ENCODE measurements around the gene DNAJC15. TPM values are rescaled to one million over a fixed set of nuclear protein-coding genes. Genes with fewer than 3 reads are reported as not detected.

The DNAJC15 gene
- total and polyA plus RNA-seq, 2 donors (not counting 1 experiment from before 2014, with no cell fraction given) = 18.5 to 34.6 TPM

DNA sequence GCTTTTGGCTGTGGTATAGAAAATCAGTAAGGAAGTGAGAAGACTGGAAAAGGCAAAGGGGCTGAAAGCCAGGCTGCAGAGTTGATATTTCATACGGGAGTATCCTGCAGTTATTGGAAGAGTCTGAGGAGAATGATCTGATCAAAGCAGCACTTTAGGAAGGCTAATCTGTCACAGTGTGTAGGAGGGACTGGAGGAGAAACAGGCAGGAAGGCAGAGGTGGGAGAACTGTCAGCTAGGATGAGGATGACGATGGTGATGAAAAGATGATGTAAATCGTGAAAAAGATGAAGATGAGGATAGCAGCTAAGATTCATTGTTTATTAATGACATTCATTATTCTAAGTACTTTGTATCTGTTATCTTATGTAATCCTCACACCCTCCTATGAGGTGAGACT lies 123.0 kb downstream of the DNAJC15 start:
- H3K9me3 ChIP-seq (ENCODE audit: control insufficient read depth, insufficient read depth, low read depth, low read length) = no peaks in the 10 kb centered on the region
- no peak for DNase-seq (ENCODE audit: low read depth in 2 of 2)
- no peaks in the 10 kb centered on the region for H3K4me1 ChIP-seq (ENCODE audit: control insufficient read depth, extremely low read depth, insufficient read depth, low read length)
- H3K4me2 ChIP-seq (ENCODE audit: extremely low read depth, insufficient read depth, low read length) = no peak overlapping the region
- no peak overlapping the region for H3K27ac ChIP-seq (ENCODE audit: insufficient read depth, low read length)
- no peak for TF ChIP-seq EZH2 (IDR thresholded peaks at IDR 0.05; ENCODE audit: low read length, missing control alignments)
- TF ChIP-seq, protein P1, sequence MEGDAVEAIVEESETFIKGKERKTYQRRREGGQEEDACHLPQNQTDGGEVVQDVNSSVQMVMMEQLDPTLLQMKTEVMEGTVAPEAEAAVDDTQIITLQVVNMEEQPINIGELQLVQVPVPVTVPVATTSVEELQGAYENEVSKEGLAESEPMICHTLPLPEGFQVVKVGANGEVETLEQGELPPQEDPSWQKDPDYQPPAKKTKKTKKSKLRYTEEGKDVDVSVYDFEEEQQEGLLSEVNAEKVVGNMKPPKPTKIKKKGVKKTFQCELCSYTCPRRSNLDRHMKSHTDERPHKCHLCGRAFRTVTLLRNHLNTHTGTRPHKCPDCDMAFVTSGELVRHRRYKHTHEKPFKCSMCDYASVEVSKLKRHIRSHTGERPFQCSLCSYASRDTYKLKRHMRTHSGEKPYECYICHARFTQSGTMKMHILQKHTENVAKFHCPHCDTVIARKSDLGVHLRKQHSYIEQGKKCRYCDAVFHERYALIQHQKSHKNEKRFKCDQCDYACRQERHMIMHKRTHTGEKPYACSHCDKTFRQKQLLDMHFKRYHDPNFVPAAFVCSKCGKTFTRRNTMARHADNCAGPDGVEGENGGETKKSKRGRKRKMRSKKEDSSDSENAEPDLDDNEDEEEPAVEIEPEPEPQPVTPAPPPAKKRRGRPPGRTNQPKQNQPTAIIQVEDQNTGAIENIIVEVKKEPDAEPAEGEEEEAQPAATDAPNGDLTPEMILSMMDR (conservative IDR thresholded peaks at IDR 0.05 in 1 of 2, IDR thresholded peaks at IDR 0.05 in 1 of 2; ENCODE audit: low read depth in 1 of 2, low read length in 2 of 2) = no peak
- H3K36me3 ChIP-seq (ENCODE audit: control insufficient read depth, insufficient read depth, low read length) = no peaks in the 10 kb centered on the region
- no peak overlapping the region for H2AFZ ChIP-seq (ENCODE audit: low read length)
- H3K79me2 ChIP-seq (ENCODE audit: control insufficient read depth, insufficient read depth, low read length) = no peaks in the 10 kb centered on the region
- H3K9ac ChIP-seq (ENCODE audit: insufficient read depth, low read length) = no peak overlapping the region
- H3K27me3 ChIP-seq (ENCODE audit: control insufficient read depth, insufficient read depth, low read length) = peaks cover 14% of the 10 kb centered on the region
- no peaks in the 10 kb centered on the region for H4K20me1 ChIP-seq (ENCODE audit: control insufficient read depth, extremely low read depth, insufficient read depth, low read length)
- H3K4me3 ChIP-seq (replicated peaks in 1 of 4; ENCODE audit: control extremely low read depth in 1 of 4, insufficient read depth in 1 of 4, low read depth in 3 of 4, low read length in 4 of 4) = no peak overlapping the region

DNA sequence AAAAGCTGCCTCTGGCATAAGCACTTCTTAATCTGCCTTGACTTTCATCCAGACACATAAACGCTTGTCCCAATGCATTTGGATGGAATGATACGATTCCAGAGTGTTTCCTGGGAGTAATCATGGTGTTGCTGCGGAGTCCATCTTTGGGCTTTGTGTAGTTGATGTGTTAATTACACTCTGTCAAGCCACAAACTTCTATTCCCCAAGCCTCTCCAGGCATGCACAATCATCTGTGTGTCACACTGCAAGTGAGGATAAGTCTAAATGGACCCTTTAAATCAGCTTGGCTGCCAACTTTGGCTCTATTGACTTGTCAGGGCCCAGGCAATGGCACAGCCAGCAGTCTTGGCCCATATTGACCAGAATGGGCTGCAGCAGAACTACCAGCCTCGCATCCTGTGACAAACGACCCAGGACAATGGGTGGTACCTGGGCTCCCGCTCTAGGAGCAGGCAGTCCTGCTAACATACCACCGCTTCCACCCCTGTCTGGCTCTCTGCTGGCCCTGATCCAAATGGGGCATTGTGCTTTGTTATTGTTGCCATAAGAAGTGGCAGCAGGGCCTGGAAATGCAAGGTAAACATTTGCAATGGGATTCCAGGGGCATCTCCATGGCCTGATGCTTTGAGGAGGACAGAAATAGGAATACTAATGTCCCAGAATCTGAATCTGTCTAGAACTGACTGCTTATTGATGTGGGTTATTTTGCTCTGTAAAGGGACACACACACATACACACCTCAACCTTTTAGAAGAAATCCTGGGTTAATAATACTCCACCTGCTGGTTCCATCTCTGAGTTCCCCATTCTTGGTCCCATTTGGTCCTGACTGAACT lies 127.2 kb downstream of the DNAJC15 start:
- H2AFZ ChIP-seq (ENCODE audit: low read length) = no peak overlapping the region
- H3K4me1 ChIP-seq (ENCODE audit: control insufficient read depth, extremely low read depth, insufficient read depth, low read length) = no peaks in the 10 kb centered on the region
- no peak for DNase-seq (ENCODE audit: low read depth in 2 of 2)
- no peaks in the 10 kb centered on the region for H4K20me1 ChIP-seq (ENCODE audit: control insufficient read depth, extremely low read depth, insufficient read depth, low read length)
- no peak overlapping the region for H3K4me3 ChIP-seq (replicated peaks in 1 of 4; ENCODE audit: control extremely low read depth in 1 of 4, insufficient read depth in 1 of 4, low read depth in 3 of 4, low read length in 4 of 4)
- no peak overlapping the region for H3K27ac ChIP-seq (ENCODE audit: insufficient read depth, low read length)
- no peaks in the 10 kb centered on the region for H3K9me3 ChIP-seq (ENCODE audit: control insufficient read depth, insufficient read depth, low read depth, low read length)
- no peak overlapping the region for H3K9ac ChIP-seq (ENCODE audit: insufficient read depth, low read length)
- H3K4me2 ChIP-seq (ENCODE audit: extremely low read depth, insufficient read depth, low read length) = no peak overlapping the region
- H3K27me3 ChIP-seq (ENCODE audit: control insufficient read depth, insufficient read depth, low read length) = peaks cover 10% of the 10 kb centered on the region
- H3K36me3 ChIP-seq (ENCODE audit: control insufficient read depth, insufficient read depth, low read length) = no peaks in the 10 kb centered on the region
- no peak for TF ChIP-seq EZH2 (IDR thresholded peaks at IDR 0.05; ENCODE audit: low read length, missing control alignments)
- TF ChIP-seq, protein P1 (conservative IDR thresholded peaks at IDR 0.05 in 1 of 2, IDR thresholded peaks at IDR 0.05 in 1 of 2; ENCODE audit: low read depth in 1 of 2, low read length in 2 of 2) = no peak
- H3K79me2 ChIP-seq (ENCODE audit: control insufficient read depth, insufficient read depth, low read length) = no peaks in the 10 kb centered on the region

DNA sequence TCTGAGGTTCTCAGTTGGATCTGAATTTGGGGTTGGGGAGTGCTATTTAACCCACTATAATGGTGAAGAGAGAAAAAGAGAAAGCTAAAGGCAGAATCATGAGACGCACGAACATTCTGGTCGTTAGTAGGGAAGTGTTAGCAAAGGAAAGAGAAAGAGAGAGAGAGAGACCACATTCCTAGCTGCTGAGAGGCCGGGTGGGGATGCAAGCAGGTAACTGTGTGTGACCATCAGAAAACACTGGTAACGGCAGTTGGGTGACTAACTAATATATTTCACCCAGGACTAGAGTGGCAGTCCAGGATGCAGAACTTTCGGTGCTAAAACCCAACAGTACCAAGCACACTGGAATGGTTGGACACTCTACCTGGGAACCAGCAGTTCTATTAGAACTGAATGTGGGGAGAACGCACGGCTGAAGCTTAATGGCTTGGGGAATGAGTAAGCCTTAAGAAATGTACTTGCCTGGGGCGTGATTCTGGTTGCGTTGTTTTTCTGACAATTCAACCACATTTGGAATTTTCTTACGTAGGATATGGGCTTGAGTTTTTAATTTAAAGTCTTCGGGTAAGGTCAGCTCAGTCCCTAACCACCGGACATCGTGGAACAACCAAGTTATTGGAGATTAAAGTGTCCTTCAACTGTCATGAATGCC lies 130.2 kb downstream of the DNAJC15 start:
- Histone ChIP-seq H2AFZ (ENCODE audit: low read length) (no peak overlapping the region), H3K9me3 (ENCODE audit: control insufficient read depth, insufficient read depth, low read depth, low read length) (no peaks in the 10 kb centered on the region), H3K27ac (ENCODE audit: insufficient read depth, low read length) (no peak overlapping the region), H3K27me3 (ENCODE audit: control insufficient read depth, insufficient read depth, low read length) (no peaks in the 10 kb centered on the region), H3K9ac (ENCODE audit: insufficient read depth, low read length) (no peak overlapping the region), H3K4me2 (ENCODE audit: extremely low read depth, insufficient read depth, low read length) (no peak overlapping the region), H4K20me1 (ENCODE audit: control insufficient read depth, extremely low read depth, insufficient read depth, low read length) (no peaks in the 10 kb centered on the region), H3K4me3 (replicated peaks in 1 of 4; ENCODE audit: control extremely low read depth in 1 of 4, insufficient read depth in 1 of 4, low read depth in 3 of 4, low read length in 4 of 4) (no peak overlapping the region), H3K36me3 (ENCODE audit: control insufficient read depth, insufficient read depth, low read length) (no peaks in the 10 kb centered on the region), H3K79me2 (ENCODE audit: control insufficient read depth, insufficient read depth, low read length) (no peaks in the 10 kb centered on the region), H3K4me1 (ENCODE audit: control insufficient read depth, extremely low read depth, insufficient read depth, low read length) (no peaks in the 10 kb centered on the region)
- DNase-seq (ENCODE audit: low read depth in 2 of 2) = peak; percentile 79 to 95
- TF ChIP-seq, protein P1 (conservative IDR thresholded peaks at IDR 0.05 in 1 of 2, IDR thresholded peaks at IDR 0.05 in 1 of 2; ENCODE audit: low read depth in 1 of 2, low read length in 2 of 2) = no peak
- TF ChIP-seq EZH2 (IDR thresholded peaks at IDR 0.05; ENCODE audit: low read length, missing control alignments) = no peak

Measured in fibroblast of lung (primary cell).